Suprapubic skin (tissue), 4 donors: ENCODE results near the gene SAMD11. TPM values are rescaled to one million over a fixed set of nuclear protein-coding genes. Genes with fewer than 3 reads are reported as not detected.
A peak's percentile ranks its signal among the peaks of the same experiment; 100 is the strongest.

Experiments used
- DNase-seq, 2 donors: peaks; one replicate each; pipeline ENCODE4 v3.0.0-alpha.2; 2019; ENCODE audit warnings: low spot score in 2 of 2
- H3K27ac ChIP-seq: fragments of 200-600 bp; sonication (generic); one replicate; pipeline ENCODE4 v1.5.1; 2019
- H3K27me3 ChIP-seq: fragments of 200-600 bp; sonication (generic); one replicate; pipeline ENCODE4 v1.5.1; 2019
- H3K36me3 ChIP-seq: fragments of 200-600 bp; sonication (generic); one replicate; pipeline ENCODE4 v1.5.1; 2019
- H3K4me1 ChIP-seq: fragments of 200-600 bp; sonication (generic); one replicate; pipeline ENCODE4 v1.5.1; 2019
- H3K4me3 ChIP-seq: fragments of 200-600 bp; sonication (generic); one replicate; pipeline ENCODE4 v1.5.1; 2019; ENCODE audit warnings: mild to moderate bottlenecking
- H3K9me3 ChIP-seq: fragments of 200-600 bp; sonication (generic); one replicate; pipeline ENCODE4 v1.5.1; 2019
- EP300 ChIP-seq: sonication (generic); formaldehyde crosslinking; IDR thresholded peaks from one replicate; pipeline ENCODE4 v1.6.1; 2017; ENCODE audit warnings: antibody characterized with exemption
- POLR2A ChIP-seq, 2 donors: fragments of 450-650 bp; IDR thresholded peaks; one replicate each; pipeline ENCODE4 v1.6.1; 2017; ENCODE audit warnings: antibody characterized with exemption in 2 of 2, mild to moderate bottlenecking in 2 of 2, moderate library complexity in 2 of 2
- POLR2AphosphoS5 ChIP-seq, 3 donors: sonication (generic); formaldehyde crosslinking; IDR thresholded peaks; one replicate each; pipeline ENCODE4 v1.6.1; 2017; ENCODE audit warnings: antibody characterized with exemption in 3 of 3
- WGBS: methylation state at CpG from one replicate; pipeline ENCODE4 v1.1.5; 2018; 5-methylcytosine and 5-hydroxymethylcytosine counted together
- total RNA-seq, 4 donors: library from RNA; depleted of rRNA; stranded (reverse); fragments of >200 nt; gene quantifications; one replicate each; pipeline ENCODE4 v1.1.0, GENCODE V29; 2016
- TF ChIP-seq, protein P1 (sequence below), 2 donors: fragments of 200-600 bp in 1 of 2; fragments of 450-650 bp in 1 of 2; sonication (generic) in 1 of 2; IDR thresholded peaks; one replicate each; pipeline ENCODE4 v1.5.1; 2016 to 2019; ENCODE audit warnings: antibody characterized with exemption in 2 of 2, mild to moderate bottlenecking in 1 of 2, moderate library complexity in 1 of 2

SAMD11 gene
- total RNA-seq, 4 donors from 2014 or later: 0.85 to 2.0 (median 1.5) TPM; not detected in 1

DNA sequence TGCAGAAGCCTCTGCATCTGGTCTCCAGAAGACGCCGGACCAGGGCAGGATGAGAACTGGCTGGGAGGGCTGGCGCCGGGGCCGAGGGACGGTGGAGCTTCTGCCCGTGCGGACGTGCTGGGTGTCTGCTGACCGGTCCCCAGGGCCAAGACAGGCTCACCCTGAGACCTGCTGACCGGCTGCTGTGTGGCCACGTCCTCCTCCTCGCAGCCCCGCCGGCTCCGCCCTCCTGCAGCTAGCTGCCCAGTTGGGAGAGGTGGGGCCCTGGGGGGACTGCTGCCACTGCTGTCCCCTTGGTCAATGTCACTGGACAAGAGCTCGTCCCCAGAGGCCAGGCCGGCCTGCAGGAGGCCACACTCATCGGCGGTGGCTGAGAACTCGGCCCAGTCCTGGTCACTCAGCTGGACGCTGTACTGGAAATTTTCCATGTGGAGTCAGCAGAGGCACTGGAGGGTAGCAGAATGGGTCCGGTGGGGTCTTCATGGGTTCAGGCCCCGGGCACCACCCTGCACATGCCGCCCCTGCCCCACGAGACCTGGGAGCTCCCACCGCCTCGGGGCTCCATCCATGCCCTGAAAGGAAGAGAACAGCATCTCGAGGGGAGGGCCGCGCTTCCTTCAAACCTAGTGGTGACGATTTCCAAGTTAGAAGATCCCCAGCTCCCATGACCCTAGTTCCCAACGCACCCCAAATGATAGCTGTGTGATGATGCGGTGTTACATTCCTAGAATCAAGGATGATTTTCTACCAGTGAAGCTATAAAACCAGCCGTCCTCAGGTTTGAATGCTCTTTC lies 57.1 kb downstream of the SAMD11 start:
- 75% methylated on average over 11 of the region's 35 CpGs for WGBS
- Histone ChIP-seq H3K4me1 (peaks cover 18% of the 10 kb centered on the region), H3K4me3 (no peak overlapping the region), H3K9me3 (no peaks in the 10 kb centered on the region), H3K27me3 (peaks cover 72% of the 10 kb centered on the region), H3K36me3 (no peaks in the 10 kb centered on the region), H3K27ac (no peak overlapping the region)
- TF ChIP-seq POLR2AphosphoS5 (IDR thresholded peaks at IDR 0.05) (no peak), POLR2A (IDR thresholded peaks at IDR 0.05) (no peak), EP300 (no peak)
- TF ChIP-seq, protein P1, sequence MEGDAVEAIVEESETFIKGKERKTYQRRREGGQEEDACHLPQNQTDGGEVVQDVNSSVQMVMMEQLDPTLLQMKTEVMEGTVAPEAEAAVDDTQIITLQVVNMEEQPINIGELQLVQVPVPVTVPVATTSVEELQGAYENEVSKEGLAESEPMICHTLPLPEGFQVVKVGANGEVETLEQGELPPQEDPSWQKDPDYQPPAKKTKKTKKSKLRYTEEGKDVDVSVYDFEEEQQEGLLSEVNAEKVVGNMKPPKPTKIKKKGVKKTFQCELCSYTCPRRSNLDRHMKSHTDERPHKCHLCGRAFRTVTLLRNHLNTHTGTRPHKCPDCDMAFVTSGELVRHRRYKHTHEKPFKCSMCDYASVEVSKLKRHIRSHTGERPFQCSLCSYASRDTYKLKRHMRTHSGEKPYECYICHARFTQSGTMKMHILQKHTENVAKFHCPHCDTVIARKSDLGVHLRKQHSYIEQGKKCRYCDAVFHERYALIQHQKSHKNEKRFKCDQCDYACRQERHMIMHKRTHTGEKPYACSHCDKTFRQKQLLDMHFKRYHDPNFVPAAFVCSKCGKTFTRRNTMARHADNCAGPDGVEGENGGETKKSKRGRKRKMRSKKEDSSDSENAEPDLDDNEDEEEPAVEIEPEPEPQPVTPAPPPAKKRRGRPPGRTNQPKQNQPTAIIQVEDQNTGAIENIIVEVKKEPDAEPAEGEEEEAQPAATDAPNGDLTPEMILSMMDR (IDR thresholded peaks at IDR 0.05): no peak
- no peak for DNase-seq

DNA sequence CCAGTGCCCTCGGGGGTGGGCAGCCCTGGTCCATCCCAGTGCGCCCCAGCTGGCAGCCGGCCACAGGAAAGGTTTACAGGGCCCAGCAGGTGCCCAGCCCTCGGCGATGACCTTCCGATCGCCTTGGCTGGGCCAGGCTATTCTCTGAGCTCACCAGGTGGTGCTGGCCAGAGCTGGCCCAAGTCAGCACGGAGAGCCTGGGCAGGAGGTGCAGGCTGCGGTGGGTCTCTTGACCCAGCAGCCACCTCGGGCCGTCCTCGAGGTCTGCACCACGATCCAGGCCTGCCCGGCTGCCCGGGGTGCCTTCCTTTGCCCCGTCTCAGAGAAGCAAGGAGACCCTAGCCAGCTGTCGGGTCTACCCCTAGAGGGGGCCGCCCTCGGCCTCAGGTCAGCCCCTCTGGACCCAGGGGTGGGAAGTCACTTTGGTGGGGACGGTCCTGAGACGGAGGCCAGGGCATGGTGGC lies 57.8 kb downstream of the SAMD11 start:
- Histone ChIP-seq H3K9me3 (no peaks in the 10 kb centered on the region), H3K4me3 (no peak overlapping the region), H3K4me1 (peaks cover 11% of the 10 kb centered on the region), H3K27me3 (peaks cover 70% of the 10 kb centered on the region), H3K27ac (no peak overlapping the region), H3K36me3 (no peaks in the 10 kb centered on the region)
- TF ChIP-seq, protein P1 (IDR thresholded peaks at IDR 0.05): no peak
- TF ChIP-seq POLR2AphosphoS5 (IDR thresholded peaks at IDR 0.05) (no peak), EP300 (no peak), POLR2A (IDR thresholded peaks at IDR 0.05) (no peak)
- DNase-seq: no peak
- WGBS: 90% methylated on average over 2 of the region's 21 CpGs

DNA sequence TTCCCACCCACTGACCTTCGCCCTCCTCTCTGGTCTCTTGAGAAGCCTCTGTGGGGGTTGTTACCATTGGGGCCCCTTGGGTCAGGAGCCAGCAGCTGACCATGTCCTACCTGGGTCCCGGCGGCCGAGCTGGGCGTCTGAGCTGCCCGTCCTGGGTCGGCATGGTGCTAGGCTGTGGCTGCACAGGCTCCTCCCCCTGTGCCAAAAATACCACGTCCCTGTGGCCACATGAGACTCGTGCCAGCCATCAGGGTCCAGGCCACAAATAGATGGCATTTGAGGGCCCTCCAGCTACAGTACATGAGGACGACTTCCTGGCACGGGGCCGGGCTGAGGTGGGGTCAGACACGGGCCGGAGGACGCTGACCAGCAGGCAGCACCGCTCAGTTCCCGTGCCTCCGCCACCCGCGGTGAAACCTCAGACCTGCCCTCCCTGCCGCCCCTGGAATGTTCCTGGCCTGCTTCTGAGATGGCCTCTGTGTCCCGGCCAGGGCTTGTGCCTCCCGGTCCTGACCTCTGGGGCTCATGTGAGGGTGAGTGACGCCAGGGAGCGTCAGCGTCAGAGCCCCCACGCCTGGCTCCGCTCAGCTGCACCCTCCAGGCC lies 58.3 kb downstream of the SAMD11 start, which contains the start of gene PERM1:
Gene PERM1 (minus strand): TSS at position 139 of the 604 bp plus-strand sequence. CDS start 1,064 bp downstream, outside the sequence.
- WGBS: 100% methylated on average over 2 of the region's 28 CpGs
- peaks cover 70% of the 10 kb centered on the region for H3K27me3 ChIP-seq

DNA sequence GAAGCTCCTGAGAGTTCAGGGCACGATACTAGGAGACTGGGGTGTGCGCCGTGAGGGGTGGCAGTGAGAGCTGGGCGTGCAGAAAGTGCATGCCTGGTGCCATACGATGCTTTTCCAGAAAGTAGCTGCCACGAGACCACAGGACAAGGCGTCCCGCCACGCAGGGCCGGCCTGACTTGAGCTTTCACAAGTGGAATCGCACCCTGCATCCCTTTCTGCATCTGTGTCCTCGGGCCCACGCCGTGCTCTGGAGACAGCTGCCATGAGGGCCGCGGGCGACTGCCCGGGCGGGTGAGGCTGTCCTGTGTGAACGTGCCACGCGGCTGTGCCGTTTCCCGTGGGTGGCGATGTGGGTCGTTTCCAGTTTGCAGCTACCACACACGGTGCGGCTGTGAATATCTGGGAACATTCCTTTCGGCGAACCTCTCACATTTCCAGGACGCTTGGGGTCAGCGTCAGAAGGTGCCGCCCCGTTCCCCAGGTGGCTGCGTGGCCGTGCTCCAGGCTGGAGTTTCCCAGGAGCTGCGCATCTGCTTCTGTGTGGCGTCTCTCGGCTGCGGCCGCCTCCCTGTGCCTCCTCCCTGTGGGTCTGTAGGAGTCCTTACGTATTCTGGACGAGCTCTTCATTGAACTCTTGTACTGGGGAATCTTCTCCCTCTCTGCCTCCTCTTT lies 59.2 kb downstream of the SAMD11 start:
- WGBS: 70% methylated on average over 18 of the region's 43 CpGs
- Histone ChIP-seq H3K36me3 (no peaks in the 10 kb centered on the region), H3K4me3 (no peak overlapping the region), H3K4me1 (peaks cover 11% of the 10 kb centered on the region), H3K9me3 (no peaks in the 10 kb centered on the region), H3K27me3 (peaks cover 72% of the 10 kb centered on the region), H3K27ac (no peak overlapping the region)
- TF ChIP-seq, protein P1 (IDR thresholded peaks at IDR 0.05): no peak
- no peak for TF ChIP-seq POLR2A (IDR thresholded peaks at IDR 0.05)
- TF ChIP-seq EP300: no peak
- no peak for TF ChIP-seq POLR2AphosphoS5 (IDR thresholded peaks at IDR 0.05)
- no peak for DNase-seq

More for the DNA sequence above, 58.3 kb downstream of the SAMD11 start, which contains the start of gene PERM1:
- no peak for DNase-seq
- no peak for TF ChIP-seq POLR2A (IDR thresholded peaks at IDR 0.05)
- TF ChIP-seq POLR2AphosphoS5 (IDR thresholded peaks at IDR 0.05): no peak
- H3K4me3 ChIP-seq: no peak within 1 kb of the TSS
- no peaks in the 10 kb centered on the region for H3K36me3 ChIP-seq
- H3K9me3 ChIP-seq: no peaks in the 10 kb centered on the region
- peaks cover 11% of the 10 kb centered on the region for H3K4me1 ChIP-seq
- no peak within 1 kb of the TSS for H3K27ac ChIP-seq

DNA sequence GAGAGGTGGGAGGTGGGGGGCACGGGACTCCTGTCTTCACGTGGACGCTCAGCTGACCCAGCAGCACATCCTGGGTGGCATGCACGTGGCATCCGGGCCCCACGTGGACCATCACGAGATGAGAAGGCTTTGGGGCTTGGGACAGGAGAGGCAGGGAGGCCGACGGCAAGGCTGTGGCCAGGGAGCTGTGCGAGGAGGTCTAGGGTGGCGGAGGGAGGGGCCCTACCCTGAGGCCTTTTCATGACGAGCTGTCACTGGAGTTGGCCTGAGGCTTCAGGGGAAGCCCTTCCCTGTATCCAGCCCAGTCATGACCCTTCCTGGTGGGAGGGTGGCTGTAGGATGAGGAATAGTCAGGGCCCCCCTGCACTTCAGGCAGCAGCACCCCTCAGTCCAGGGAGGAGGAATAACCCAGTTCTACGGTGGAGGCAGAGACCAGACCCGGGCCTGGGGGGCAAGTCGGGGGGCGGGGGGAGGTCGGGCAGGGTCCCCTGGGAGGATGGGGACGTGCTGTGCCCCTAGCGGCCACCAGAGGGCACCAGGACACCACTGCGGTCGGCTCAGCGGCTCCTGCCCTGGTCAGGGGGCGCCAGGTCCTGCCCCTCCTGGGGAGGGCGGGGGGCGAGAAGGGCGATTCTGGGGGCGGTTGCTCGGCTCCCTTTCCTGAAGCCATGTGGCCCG lies 60.2 kb downstream of the SAMD11 start:
- TF ChIP-seq, protein P1 (IDR thresholded peaks at IDR 0.05): peak; percentile 27 to 95
- TF ChIP-seq EP300: no peak
- no peak overlapping the region for H3K4me3 ChIP-seq

More for the DNA sequence above, 60.2 kb downstream of the SAMD11 start:
- Histone ChIP-seq H3K4me1 (peaks cover 11% of the 10 kb centered on the region), H3K27ac (no peak overlapping the region), H3K27me3 (peaks cover 67% of the 10 kb centered on the region), H3K36me3 (no peaks in the 10 kb centered on the region), H3K9me3 (no peaks in the 10 kb centered on the region)
- 29% methylated on average over 17 of the region's 29 CpGs for WGBS
- DNase-seq: no peak
